Measurements from ENCODE around the gene SLC22A3.
"Not testable (repeated sequence)": the region's sequence is repeated elsewhere in the genome, so short reads cannot be mapped to it uniquely, and the experiment has no call there.

The SLC22A3 gene

DNA sequence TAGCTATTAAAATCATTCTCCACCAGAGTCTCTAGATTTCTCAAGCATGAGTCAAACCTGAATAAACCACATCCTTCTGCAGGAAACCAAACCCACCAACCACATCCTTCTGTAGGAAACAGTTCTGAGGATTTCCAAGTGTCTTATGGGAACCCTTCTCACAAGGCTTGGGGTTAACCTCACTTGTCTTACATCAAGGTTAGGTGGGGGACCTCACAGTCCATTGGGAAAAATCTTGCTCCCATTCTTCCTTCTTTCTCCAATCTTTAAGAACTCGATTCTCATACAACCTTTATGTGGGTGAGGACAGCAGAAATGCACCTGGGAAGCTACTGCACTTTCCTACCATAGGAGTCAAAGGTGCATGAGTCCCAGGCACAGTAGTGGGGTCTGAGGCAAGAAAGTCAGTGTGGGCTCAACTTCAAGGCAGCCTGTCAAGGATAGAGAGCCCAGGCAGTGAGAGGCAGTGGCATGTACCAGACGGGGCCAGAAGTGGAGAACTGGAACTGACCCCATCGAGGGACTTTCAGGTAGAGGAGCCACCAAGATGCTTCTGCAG is 114.5 kb downstream of the SLC22A3 start:
- TF ChIP-seq GATA1 (IDR thresholded peaks at IDR 0.05; ENCODE audit: low read depth, low read length) (no peak), POLR2A (IDR thresholded peaks at IDR 0.05; ENCODE audit: low read length) (no peak)
- no peak for DNase-seq

DNA sequence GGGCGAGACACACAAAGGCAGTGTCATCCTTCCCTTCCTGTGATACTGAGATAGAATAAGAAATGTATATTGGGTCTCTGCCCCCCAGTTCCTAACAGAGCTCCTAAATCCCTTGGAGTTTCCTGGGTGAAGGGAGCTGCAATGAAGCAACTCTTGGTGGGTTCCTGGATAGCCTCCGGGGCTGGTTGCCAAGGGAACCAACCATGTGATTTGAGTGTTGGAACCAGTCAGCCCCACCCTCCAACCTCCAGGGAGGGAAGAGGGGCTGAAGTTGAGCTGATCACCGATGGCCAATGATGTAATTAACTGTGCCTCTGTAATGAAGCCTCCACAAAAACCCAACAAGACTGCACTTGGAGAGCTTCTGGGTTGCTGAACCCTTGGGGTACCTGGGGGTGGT is 116.6 kb downstream of the SLC22A3 start:
- no peak for DNase-seq
- TF ChIP-seq GATA1 (IDR thresholded peaks at IDR 0.05; ENCODE audit: low read depth, low read length) (no peak), POLR2A (IDR thresholded peaks at IDR 0.05; ENCODE audit: low read length) (no peak)

DNA sequence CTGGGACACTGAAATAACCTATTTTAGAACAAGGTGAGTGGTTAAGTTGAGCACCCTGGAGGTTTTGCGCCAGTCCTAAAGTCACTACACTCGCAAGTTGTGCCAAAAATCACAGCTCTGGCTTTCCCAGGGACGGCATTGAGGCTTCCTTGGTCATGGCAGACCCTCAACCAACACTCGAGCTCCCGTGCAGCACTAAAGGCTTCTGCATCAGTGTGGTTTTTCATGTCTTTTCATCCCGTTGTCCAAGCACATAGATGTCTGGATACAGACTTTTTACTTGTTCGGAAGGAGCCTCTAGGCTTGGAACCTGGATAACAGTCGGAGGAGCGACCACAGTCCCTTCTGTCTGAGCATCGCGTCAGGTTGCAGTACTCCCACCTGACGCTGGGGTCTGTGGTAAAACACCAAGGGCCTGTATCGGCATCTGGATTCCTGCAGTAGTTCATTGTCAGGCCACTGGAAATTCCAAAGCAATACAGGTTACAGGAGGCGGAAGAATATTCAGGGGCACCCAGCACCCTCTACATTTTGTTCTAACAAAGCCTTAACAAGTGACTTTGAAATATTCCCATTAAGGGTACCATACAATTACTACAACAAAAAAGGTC is 119.2 kb downstream of the SLC22A3 start:
- not testable (repeated sequence) for DNase-seq

DNA sequence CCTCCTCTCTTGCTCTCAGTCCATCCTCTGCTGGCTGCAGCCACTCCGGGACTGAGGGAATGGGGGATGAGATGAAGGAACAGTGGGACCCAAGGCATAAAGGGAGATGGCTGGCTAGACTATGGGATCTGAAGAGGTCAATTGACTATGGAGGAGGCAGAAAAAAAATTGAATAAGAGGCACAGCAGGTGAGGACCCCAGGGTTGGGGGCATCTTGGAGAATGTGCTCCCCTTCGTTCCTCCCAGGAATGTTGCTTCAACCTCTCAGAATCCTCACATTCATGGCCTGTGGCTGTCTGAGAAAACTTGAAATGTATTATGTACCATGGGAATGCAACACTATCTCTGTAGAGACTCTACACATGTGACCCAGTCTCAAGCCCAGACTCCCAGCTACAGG is 121.0 kb downstream of the SLC22A3 start:
- TF ChIP-seq POLR2A (IDR thresholded peaks at IDR 0.05; ENCODE audit: low read length) (no peak), GATA1 (IDR thresholded peaks at IDR 0.05; ENCODE audit: low read depth, low read length) (no peak)
- DNase-seq: no peak

DNA sequence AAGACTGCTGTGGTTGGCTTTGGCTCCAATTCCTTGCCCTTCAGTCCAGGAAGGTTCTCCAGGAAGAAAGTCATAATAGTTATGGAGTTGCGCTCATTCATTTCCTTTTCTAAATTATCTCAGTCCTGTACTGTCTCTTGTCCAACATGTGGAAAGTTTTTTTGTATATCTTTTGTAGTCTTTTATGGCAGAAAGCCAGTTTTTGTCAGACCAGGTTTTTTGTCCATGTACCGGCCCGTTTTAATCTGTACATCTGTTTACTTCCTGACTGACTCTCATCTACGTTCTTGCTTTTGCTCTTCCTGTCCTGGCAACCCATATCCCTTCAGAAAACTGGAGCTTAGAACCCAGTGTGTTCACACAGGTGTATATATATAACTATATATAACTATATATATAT is 127.9 kb downstream of the SLC22A3 start:
- DNase-seq: not testable (repeated sequence)

DNA sequence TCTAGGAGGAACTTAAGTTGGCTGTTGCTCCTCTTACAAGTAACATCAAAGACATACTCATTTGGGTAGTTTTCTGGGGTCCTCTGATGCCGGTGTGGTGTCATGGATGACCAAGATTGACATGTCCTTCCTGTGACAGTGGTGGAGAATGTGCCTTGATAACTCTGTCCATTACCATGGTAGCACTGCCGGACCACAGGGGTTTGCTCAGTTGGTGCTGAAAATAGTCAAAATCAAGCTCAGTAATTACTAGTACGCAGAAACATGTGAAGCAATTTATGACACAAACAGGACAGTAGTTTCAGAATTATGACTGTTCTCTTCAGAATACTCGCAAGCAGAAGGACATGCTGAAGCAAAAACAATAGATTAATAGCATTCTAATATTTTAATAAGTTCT is 128.9 kb downstream of the SLC22A3 start:
- not testable (repeated sequence) for DNase-seq

DNA sequence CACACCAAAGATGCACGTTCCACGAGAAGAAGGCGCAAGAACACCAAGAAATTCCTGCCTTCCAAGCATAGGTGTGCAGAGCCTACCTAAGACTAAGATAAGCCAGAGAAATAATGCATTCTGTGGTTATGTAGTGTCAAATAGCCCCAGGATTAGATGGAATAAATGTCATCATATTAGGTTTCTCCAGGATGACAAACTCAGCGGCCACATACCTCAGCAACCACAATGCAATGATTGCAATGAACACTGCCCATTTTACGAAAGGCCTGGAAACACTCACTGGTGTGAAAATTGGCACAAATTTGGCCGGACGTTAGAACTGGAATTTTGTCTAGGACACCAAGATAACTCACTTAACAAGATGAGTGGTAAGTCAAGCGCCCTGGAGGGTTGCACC is 129.7 kb downstream of the SLC22A3 start:
- no peak for TF ChIP-seq GATA1 (IDR thresholded peaks at IDR 0.05; ENCODE audit: low read depth, low read length)
- TF ChIP-seq POLR2A (IDR thresholded peaks at IDR 0.05; ENCODE audit: low read length): no peak
- DNase-seq: no peak

DNA sequence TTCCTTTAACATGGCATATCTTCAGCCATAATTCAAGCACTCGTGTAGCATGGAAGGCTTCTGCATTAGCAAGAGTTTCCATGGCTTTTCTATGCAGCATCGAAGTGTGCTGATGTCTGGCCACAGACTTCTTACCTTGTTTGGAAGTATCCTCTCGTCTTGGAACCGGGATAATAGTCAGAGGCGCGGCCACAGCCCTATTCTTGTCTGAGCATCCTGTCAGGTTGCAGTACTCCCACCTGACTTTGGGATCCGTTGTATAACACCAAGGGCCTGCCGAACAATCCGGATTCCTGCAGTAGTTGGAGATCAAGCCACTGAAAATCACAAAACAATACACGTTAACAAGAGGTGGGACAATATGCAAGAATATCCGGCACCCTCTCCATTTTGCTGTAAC is 138.9 kb downstream of the SLC22A3 start:
- no peak for TF ChIP-seq POLR2A (IDR thresholded peaks at IDR 0.05; ENCODE audit: low read length)
- TF ChIP-seq GATA1 (IDR thresholded peaks at IDR 0.05; ENCODE audit: low read depth, low read length): no peak
- DNase-seq: no peak

DNA sequence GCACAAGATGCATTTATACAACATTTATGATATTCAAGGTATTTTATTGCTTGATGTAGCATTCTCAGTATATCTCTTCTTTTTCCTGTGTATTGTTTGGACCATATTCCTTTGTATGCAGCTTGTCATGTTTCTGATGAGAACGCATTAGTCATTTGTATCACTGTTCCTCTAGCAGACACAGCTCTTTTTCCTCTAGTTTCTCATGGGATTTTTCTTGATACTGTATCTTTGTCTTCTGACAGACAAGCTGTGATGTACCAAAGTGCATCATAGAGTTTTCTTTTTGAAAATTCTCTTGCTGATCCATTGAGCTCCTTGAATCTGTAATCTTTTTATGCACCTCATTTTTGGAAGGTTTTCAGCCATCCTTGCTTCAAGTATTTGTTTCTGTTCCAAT is 140.9 kb downstream of the SLC22A3 start:
- DNase-seq: no peak
- TF ChIP-seq POLR2A (IDR thresholded peaks at IDR 0.05; ENCODE audit: low read length) (no peak), GATA1 (IDR thresholded peaks at IDR 0.05; ENCODE audit: low read depth, low read length) (no peak)

DNA sequence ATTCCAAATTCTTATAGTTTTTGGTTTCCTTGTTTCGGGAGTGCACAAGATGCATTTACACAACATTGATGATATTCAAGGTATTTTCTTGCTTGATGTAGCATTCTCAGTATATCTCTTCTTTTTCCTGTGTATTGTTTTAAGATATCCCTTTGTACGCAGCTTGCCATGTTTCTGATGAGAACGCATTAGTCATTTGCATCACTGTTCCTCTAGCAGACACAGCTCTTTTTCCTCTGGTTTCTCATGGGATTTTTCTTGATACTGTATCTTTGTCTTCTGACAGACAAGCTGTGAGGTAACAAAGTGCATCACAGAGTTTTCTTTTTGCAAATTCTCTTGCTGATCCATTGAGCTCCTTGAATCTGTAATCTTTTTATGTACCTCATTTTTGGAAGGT is 146.4 kb downstream of the SLC22A3 start:
- TF ChIP-seq POLR2A (IDR thresholded peaks at IDR 0.05; ENCODE audit: low read length) (no peak), GATA1 (IDR thresholded peaks at IDR 0.05; ENCODE audit: low read depth, low read length) (no peak)
- DNase-seq: no peak

DNA sequence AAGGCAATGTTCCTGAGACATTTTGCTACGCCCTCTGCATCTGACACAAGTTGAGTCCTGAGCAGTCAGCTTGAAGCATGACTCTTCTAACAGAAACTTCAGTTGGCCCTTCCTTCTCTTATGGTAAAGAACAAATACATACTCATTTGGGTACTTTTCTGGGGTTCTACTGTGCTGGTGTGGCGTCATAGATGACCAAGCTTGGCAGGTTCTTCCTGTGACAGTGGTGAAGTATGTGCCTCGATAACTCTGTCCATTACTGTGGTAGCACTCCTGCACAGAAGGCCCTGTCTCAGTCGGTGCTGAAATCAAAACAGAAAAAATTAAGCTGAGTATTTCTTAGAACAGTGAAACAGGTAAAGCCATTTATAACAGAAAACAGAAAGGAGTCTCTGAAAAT is 152.5 kb downstream of the SLC22A3 start:
- no peak for TF ChIP-seq GATA1 (IDR thresholded peaks at IDR 0.05; ENCODE audit: low read depth, low read length)
- no peak for TF ChIP-seq POLR2A (IDR thresholded peaks at IDR 0.05; ENCODE audit: low read length)
- DNase-seq: no peak

Data from erythroblast (primary cell).